ENCODE measurements around the gene IRF9. TPM values are rescaled to one million over a fixed set of nuclear protein-coding genes. Genes with fewer than 3 reads are reported as not detected.
A peak's percentile ranks its signal among the peaks of the same experiment; 100 is the strongest.

IRF9 gene
- polyA plus RNA-seq, 12 donors, result 18.1 to 46.6 (median 25.9) TPM; not detected in 1

DNA sequence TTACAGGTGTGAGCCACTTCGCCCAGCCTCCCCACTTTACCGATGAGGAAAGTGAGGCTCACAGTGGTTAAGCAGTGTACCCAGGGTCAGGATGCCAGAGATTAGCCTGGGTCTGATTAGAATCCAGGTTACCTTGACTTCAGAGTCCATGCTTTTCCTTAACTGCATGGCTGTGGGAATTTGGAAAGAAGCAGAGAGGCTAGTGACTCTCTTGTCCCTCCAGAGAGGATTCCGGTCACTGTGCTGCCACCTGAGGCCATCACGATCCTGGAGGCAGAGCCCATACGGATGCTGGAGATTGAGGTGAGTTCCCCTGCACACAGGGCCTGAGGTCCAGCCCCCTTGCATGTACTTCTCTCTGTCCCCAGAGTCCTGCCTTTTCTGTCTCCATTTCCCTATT lies 15.5 kb downstream of the IRF9 start:
- DNase-seq, result no peak

DNA sequence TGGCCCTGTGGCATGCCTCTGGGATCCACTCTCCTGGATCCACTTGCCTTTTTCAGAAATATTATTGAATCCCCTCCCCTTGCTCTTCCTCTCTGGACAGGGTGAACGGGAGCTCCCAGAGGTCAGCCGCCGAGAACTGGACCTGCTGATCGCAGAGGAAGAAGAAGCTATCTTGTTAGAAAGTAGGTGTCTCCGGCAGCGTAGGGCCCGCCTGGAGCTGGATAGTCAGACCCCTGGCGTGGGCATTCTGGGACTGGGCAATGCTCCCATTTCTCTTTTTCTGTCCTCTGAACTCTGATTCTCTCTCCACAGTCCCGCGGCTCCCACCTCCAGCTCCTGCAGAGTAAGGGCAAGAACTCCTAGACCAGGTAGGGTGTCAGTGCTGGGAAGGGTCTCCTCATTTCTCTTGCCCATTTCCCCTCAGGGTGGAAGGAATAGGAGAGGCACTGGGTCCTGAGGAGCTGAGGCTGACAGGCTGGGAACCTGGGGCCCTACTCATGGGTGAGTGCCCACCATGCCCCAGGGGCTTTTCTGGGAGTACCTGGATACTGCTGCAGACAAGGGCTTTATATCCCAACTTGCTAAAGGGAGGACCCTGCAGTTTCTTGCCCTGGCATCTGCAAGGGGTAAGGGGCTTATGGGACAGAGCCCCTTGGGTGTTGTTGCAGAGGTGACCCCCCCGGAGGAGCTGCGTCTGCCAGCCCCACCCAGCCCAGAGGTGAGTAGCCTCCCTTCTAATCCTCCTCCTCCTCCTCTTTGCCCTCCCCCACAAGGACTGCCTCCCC lies 16.2 kb downstream of the IRF9 start:
- DNase-seq, result no peak

DNA sequence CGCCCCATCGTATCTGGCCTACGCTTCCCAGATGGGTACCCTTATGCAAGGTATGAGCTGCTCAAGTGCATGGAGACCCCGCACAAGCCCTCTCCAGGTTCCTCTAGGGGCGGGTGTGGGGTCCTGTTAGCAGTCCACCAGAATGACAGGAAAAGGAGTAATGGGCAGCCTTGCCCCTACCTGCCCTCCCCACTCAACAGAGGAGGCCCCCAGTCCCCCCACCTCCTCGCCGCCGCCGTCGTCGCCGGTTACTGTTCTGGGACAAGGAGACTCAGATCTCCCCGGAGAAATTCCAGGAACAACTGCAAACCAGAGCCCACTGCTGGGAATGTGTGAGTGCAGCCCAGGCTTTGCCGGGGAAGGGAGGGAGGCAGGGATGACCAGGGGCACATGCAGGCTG lies 16.8 kb downstream of the IRF9 start:
- DNase-seq, result no peak

DNA sequence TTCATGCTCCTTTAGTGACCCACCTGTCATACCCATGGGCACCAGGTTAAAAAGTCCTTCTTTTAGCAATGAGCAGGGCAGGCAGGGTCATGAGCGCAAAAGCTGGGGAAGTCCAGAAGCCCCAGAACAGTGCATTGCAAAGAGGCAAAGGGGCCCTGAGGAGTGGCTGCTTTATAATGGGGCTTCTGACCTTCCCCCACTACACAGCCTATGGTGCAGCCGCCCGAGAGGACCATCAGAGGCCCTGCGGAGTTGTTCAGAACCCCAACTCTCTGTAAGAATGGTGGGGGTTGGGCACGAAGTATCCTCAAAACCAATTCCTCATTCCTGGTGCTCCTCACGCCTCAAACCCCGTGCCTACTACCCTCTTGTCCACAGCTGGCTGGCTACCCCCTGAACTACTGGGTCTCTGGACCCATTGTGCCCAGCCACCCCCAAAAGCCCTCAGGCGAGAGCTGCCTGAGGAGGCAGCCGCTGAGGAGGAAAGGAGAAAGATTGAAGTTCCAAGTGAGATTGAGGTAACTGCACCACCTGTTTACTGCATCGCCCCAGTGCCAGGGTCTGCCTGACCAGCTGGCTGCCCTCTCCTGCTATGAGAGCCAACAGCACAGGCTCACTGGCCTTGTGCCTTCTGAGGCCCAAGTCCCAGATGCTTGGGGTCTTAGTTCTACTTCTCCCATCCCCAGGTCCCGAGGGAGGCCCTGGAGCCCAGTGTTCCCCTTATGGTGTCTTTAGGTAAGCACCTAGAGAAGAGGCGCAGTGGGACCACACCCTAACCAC lies 17.5 kb downstream of the IRF9 start:
- DNase-seq, result no peak

DNA sequence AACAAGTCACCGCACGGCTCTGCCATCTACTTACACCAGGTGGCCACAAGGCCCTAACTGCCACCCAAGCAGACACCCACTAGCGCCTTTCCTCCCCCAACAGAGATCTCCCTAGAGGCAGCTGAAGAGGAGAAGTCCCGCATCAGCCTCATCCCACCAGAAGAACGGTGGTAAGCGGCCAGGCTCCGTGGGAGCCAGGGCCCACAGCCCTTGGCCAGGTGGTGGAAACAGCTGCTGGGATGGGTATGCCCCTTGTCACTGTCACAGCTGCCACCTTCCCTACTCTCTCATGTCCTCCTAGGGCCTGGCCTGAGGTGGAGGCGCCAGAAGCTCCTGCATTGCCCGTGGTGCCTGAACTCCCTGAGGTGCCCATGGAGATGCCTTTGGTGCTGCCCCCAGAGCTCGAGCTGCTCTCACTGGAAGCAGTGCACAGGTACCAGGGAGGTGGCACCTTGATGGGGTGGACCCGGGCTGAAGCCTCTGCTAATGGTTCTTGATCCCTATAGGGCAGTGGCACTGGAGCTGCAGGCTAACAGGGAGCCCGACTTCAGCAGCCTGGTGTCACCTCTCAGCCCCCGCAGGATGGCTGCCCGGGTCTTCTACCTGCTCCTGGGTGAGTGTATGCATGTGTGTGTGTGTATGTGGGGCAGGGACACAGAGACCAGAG lies 18.4 kb downstream of the IRF9 start:
- no peak for DNase-seq

DNA sequence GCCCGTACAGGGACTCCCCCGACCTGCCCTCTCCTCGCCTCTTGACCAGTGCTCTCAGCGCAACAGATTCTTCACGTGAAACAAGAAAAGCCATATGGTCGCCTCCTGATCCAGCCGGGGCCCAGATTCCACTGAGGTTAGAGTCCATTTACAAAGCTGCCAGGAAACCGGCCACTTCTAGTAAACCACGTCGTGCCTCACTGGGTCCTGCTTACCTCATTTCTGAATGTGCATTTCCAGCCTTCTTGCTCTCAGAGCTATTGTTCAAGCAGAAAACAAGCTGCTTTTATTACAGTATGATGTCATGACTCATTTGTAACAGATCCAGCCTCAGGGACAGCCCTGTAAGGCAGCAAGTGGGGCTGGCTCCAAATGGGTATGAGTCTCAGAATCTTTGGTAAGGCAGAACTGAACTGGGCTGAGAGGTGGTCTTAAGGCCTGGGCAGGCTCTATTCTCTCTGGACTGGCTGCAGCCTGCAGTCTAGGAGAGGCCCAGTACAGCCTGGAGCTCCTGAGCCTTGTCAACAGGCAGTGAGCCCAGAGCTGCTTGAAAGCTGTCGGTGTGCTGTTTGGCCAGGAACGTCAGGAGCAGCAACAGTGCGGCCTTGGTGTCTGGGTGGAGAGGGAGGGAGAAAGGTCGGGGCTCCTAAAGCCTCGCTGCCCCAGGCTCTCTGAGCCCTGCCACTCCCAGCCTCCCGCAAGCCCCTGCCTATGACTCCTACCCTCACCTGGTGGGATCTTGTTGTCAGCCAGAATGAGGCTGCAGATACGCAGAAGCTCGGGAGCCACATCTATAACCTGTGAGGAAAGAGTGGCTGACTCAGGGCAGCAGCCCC lies 19.1 kb downstream of the IRF9 start:
- no peak for DNase-seq

DNA sequence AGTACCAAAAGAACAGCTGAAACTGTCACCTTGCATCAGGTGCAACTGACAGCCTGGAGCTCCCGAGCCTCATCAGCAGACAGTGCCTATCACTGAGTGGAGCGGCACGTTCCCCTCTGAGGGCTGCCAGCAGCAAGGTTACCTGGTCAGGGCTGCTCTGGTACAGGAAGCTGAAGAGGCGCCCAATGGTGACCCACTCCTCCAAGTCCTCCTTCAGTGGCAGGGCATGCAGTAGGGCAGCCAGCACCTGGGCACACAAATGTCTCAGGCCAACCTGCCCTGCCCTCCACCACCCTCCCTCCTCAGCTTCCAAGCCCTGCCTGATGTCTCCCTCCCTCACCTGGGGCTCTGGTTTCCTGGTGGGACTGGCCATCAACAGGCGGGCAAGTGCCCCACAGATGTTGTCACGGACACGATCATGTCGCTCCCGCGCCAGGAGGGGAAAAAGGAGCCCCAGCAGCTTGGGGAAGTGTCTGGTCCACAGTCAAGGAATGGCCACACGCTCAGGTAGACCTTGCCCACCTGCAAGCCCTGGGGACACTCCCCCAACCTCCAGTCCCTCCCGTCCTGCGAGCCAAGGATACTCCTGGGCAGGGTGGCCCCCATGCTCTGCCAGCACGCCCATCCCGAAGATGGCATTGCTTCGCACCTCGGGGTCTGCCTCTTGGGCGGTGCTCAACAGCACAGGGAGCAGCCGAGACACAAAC lies 20.5 kb downstream of the IRF9 start:
- DNase-seq, result no peak

DNA sequence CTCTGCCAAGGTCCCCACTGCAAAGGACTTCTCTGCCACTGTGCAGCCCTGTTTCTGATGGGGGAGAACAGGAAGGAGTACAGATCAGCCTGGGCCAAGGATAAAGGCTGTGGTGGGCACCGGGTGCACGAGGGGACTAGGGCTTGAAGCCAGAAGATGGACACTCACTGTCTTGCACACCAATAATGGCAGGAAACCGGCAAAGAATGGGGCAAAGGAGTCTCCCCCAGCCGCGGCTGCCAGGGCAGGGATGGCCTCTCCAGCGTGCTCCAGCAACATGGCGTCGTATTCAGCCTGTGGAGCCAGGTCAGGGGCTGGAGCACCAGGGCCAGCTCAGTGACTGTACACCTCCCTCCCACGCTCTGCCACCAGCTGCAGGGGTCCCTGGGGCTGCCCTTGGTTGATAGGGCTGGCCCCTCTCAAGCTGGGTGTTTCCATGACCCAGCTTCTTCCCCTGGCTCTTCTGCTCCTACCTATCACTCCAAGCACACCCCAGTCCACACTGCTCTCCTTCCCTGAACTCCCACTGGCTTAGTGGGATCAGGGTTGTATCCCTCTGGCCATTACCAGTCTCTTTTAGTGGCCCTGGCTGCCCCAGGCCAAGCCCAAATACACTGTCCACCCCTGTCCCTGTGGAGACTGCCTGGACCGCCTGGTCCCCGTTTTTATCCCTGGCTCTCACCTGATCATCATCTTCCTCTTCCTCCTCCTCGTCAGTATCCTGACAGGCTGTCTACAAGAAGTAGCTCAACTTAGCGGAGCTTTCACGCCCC lies 21.2 kb downstream of the IRF9 start:
- no peak for DNase-seq

DNA sequence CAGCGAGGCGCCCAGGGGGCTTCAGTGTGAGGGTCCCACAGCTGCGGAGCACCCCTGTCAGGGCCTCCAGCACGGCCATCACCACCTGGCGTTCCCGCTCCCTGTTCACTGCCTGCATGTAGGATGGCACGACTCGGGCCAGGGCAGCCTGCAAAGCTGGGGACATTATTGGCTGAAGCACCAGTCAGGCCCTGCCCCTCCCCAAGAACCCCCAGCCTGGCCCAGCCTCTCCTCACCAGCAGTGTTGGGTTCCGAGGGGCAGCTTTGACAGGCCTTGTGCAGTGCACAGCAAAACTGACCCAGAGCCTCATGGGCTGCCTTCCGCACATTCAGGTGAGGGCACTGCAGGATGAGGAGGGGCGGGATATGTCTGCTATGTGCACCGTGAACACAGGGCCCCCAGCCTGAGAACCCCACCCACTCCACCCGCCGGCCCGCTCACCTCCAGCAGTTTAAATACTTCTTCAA lies 22.0 kb downstream of the IRF9 start:
- DNase-seq, result no peak

DNA sequence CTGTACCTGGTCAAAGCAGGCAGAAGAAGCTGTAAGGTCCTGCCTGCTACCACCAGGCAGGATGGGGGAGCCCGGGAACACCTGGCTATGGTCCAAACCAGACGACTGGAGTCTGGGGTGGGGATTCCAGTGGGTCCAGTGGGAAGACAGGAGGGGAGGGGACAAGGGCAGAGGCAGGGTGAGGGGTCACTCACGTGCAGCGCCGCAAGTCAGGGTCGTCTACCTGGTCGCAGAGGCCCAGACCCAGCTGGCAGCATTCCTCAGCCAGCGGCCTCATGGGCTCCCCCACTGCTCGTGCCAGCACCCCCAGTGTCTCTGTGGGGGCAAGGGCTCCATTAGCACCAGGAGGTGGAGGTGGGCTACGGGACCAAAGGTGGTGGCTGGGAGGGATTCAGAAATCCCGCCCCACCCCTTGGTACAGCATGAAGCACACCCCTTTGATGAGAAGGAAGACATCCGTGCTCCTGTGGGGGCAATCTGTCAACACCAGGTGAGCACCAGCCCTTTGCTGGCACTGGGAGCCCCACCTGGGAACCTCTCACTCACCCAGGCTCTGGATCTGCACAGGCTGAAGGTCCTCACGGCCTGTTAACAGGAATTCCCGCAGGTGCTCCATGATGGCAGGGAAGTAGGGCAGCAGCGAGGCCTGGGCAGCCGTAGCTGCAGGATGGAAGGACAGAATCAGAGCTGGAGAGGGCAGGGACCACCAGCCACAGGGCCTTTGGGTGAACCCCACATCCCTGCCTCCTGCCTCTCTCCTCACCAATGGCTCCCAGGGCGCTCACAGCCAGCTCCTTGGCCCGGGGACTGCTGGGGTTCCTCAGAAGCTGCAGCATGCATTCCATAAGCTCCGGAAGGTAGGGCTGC lies 23.3 kb downstream of the IRF9 start:
- DNase-seq, result no peak

DNA sequence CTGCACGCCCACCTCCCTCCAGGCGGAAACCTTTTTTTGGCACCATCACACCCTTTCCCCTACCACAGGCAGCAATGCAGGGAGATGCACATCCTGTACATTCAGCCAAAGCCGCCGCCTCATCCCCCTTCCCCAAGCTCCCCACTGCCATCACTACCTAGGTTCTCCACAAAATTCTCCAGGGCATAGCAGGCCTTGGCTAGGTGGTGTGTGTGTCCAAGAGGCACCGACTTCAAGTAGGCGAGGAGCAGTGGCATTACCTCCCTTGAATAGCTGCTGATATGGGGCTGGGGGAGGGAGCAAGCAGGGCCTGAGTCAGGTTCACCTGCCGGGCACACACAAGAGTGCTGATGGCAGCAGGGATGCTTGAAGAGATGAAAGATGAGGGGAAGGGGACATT lies 24.0 kb downstream of the IRF9 start:
- no peak for DNase-seq

DNA sequence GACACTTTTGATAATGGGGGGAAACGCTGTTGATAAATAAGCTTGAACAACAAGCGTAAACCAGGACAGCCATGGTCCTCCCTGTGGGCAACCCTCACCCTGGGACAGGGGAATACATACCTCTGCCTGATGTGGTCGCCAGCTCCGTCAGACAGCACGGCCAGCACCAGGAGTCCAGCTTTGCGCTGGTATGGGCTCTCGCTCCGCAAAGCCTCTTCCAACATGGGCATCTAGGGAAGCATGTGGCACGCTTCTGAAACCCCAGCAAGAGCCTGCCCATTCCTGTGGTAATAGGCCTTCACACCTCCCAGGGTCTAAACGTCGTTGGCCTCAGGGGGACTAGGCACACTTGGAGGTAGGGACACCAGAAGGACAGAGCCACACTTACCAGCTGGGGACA lies 24.7 kb downstream of the IRF9 start:
- no peak for DNase-seq

DNA sequence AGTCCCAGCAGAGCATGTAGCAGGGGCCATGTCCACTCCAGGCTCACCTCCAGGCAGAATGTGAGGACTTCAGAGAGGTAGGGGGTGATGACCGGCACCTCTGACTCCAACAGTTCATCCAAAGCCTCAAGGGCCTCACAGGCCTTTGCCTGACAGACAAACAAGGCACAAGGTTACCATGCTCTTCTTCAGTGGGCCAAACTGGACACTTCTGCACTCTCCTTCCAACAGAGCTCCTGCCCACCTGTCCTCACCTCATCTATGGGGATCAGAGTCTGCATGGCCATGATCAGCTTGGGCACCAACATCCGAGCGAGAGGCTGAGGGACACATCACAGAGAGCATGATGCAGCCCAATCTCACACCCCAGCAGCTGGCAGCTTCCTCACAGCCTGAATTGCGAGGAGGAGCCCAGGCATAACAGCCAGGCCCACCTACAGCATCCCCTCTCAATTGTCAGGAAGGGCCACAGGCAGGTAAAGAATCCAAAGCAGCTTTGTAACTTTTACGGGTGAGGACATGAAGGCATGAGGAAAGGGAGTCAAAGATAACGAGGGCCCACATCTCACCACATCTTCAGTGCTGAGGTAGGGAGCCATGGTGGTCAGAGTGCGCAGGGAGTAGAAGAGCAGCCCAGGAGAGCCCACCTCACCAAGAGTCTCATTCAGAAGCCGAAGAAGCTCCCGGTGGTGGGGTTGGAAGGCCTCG lies 25.9 kb downstream of the IRF9 start:
- no peak for DNase-seq

DNA sequence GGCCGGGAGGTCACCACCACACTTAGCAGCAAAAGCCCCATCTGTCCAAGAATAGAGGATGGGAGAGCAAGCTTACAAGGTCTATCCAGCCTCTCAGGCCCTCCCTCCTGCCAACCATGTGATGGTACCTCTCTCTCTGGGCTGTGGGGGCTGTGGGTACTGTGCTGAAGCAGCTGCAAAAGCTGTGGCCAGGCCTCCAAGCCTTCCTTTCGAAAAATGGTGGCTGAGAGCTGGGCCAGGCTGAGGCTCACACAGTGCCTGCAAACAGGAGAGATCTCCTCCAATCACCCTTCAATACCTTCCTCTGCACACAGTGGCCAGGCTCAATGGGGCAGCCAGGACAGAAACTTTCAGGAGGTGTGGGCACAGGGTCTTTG lies 26.5 kb downstream of the IRF9 start:
- no peak for DNase-seq

DNA sequence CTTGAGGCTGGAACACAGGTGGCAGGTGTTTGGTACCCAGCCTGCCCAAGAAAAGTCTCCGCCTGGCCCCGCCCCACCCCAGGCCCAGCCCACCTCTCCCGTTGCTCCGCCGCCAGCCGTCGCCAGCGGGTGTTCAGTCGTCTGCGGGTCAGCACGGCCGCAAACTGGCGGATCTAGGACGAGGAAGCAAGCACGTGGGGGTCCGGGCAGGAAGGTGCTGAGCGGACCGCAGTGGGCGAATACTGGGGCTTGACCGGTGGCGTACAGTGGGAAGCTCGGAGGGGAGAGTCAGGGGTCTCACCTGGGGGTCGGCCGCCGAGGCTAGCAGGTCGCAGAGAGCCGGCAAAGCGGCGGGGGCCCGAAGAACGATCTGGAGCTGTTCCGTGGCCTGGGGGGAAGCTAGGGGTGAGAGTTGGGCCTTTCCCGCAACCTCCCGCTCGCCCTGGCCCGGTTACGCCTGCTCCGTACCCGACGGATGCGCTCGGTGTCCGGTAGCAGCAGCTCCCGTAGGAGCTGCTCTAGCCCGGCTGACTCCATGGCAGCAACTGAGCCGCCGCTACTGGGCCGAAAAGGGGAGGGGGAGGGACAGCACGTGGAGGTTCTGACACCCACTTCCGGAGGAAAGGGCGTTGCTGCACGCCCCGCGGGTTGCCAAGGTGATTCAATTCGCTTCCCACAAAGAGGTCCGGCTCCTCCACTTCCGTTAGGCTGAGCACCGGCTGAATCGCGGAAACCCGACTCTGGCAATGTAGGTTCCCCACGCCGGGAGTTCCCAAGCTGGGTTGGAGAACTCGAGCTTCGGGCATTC lies 27.4 kb downstream of the IRF9 start, which contains the start of gene IPO4:
Gene IPO4 (minus strand): TSS at position 566 of the 808 bp plus-strand sequence. CDS start 29 bp downstream, at position 537.
- DNase-seq, result peak; percentile 97

DNA sequence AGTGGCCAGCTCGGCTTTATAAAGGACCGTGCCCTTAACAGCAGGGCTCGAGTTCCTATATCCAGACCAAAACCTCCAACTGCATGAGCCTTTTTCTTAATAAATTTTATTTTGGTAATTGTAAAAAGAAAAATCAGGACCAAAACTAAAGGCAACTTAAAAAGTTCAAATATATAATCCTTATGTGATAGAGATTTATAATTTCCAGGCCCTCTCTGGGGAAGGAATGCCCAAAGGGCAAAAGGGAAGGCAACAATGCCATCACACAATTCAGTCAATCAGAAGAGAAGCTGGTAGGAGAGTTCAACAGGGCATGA lies 28.0 kb downstream of the IRF9 start:
- DNase-seq, result no peak

DNA sequence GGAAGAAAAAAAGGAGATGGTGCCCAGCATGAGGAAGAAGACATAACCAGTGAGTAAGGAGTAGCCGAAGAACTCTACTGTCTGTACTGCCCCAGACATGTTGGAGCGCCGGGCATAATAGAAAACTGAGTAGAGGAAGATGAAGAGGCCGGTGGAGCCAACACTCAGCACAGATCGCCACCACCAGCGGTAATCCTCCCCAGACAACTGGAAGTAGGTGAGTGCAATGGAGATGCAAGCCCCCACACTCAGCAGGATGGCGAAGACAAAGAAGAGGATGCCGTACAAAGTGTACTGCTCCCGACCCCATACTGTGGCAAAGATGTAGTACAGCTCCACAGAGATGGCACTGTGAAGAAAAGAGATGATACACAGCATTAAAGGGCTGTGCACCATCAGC lies 28.4 kb downstream of the IRF9 start:
- DNase-seq, result no peak

DNA sequence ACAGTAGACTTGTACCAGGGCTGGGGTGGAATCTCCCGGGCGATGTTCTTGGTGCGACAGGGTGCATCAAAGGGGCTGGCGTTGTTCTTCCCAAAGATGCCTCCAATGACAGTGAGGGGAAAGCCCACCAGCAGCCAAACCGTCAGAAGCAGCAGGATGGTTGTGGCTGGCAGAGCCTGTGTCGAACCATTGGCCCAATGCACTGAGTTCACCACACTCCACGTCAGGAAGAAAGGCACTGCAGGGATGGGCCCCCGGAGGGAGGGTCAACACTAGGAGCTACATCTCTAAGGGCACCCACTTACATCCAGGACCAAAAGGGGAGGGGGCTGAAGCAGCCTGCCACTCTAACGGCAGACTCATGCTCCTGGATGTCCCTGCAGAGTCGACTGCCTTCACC lies 29.4 kb downstream of the IRF9 start:
- DNase-seq, result no peak
